Activated naive CD8-positive, alpha-beta T cell treated with anti-CD3 and anti-CD28 coated beads, Interleukin-2, amount 50 U/mL, for 24 hours (primary cell): ENCODE measurements around the gene SCARF1.

Source experiments
- ATAC-seq: fragments of 150-1000 bp; cut with Tn5 transposase; one replicate; pipeline ENCODE4 v1.10.0; 2021
- DNase-seq: peaks from one replicate; pipeline ENCODE4 v3.0.0; 2021
- H3K27ac Mint-ChIP-seq: one replicate; pipeline ENCODE4 v1.8.0; 2021; ENCODE audit warnings: mild to moderate bottlenecking, mixed read lengths
- H3K27me3 Mint-ChIP-seq: one replicate; pipeline ENCODE4 v1.8.0; 2021; ENCODE audit warnings: mixed read lengths
- H3K36me3 Mint-ChIP-seq: one replicate; pipeline ENCODE4 v1.8.0; 2021; ENCODE audit warnings: low read depth, mixed read lengths
- H3K4me1 Mint-ChIP-seq: one replicate; pipeline ENCODE4 v1.8.0; 2021; ENCODE audit warnings: mixed read lengths
- H3K4me3 Mint-ChIP-seq: one replicate; pipeline ENCODE4 v1.8.0; 2021; ENCODE audit warnings: mild to moderate bottlenecking, moderate library complexity, mixed read lengths
- H3K9me3 Mint-ChIP-seq: one replicate; pipeline ENCODE4 v1.8.0; 2021; ENCODE audit warnings: mixed read lengths

SCARF1 gene

DNA sequence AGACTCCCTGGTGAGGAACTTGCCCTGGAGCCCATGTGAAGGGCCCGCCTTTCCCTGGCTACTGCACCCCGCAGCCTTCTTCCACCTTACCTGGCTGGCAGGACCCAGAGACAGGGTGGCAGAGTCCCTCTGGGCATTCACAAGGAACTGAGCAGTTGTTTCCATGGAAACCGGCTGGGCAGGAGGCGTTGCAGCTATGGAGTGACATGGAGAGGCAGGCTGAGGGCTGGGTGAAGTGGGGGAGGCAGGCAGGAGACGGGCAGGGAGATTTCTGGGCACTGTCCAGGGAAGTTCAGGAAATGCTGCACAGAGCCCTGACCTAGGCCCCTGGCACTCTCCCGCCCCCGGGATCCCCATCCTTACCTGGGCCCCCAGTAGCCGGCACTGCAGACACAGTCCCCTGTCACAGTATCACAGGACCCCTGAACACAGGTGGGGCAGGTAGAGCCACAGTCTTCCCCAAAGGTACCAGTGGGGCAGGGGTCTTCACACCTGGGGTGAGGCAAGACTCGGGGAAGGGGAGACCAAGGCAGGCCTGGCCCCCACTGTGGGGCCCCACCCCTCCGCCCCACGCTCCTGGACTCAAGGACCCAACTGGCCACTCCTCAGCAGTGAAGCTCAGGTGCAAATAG is 5.9 kb downstream of the SCARF1 start:
- Mint-ChIP-seq H3K4me3 (no peak overlapping the region), H3K9me3 (no peaks in the 10 kb centered on the region), H3K4me1 (peaks cover 8% of the 10 kb centered on the region), H3K27me3 (no peaks in the 10 kb centered on the region), H3K27ac (no peak overlapping the region), H3K36me3 (peaks cover 2% of the 10 kb centered on the region)
- no peak for DNase-seq
- no peak for ATAC-seq

DNA sequence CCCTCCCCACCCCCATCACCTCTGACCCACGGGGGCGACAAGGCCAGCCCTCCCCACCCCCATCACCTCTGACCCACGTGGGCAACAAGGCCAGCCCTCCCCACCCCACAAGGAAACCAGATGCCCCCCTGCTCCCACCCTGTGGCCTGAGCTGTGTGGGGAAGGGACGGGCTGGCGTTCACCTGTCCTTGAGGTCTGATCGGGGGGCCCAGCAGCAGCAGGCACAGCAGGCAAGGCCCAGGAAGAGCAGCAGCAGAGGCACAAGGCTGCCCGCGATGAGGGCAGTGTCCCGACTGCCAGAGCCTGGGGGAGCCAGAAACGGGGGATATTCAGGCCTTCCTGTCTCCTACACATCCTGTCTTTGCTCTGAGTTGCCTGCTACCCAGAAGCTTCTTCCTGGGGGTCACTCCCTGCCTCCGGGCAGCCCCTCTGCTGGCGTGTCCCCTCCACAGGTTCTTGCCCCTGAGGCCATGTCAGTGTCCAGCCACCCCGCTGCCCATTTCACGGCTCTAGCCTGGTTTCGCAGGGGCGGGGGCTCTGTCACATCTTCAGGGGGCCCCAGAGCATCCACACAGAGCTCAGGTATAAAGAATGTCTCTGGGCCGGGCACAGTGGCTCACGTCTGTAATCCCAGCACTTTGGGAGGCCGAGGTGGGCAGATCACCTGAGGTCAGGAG is 6.8 kb downstream of the SCARF1 start:
- peaks cover 2% of the 10 kb centered on the region for H3K36me3 Mint-ChIP-seq
- DNase-seq = no peak

DNA sequence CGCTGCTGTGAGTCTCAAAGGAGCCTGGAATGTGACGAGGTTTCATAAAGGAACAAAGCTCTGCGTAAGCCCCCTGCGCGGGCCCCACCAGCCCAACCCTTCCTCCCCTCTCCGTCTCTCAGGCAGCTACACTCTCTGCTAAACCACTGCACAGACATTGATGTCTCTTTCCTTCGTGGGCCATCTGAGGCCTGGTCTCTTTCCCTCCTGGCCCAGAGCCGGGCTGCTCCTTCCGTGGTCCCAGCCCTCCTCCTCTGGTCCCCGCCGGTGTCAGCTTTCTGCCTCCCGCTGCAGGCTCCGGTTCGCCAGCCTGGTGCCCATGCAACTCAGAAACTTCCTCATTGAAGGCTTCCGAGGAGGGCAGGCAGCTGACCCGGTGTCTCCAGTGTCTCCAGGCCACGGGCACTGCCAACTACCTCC is 7.4 kb downstream of the SCARF1 start:
- no peaks in the 10 kb centered on the region for H3K4me1 Mint-ChIP-seq
- no peak overlapping the region for H3K4me3 Mint-ChIP-seq
- DNase-seq (no peak), ATAC-seq (no peak)
- H3K27me3 Mint-ChIP-seq = no peaks in the 10 kb centered on the region
- peaks cover 2% of the 10 kb centered on the region for H3K36me3 Mint-ChIP-seq
- H3K27ac Mint-ChIP-seq = no peak overlapping the region
- no peaks in the 10 kb centered on the region for H3K9me3 Mint-ChIP-seq

More for the DNA sequence above, 6.8 kb downstream of the SCARF1 start:
- Mint-ChIP-seq H3K4me1 (no peaks in the 10 kb centered on the region), H3K9me3 (no peaks in the 10 kb centered on the region), H3K27me3 (no peaks in the 10 kb centered on the region), H3K4me3 (no peak overlapping the region), H3K27ac (no peak overlapping the region)
- no peak for ATAC-seq

DNA sequence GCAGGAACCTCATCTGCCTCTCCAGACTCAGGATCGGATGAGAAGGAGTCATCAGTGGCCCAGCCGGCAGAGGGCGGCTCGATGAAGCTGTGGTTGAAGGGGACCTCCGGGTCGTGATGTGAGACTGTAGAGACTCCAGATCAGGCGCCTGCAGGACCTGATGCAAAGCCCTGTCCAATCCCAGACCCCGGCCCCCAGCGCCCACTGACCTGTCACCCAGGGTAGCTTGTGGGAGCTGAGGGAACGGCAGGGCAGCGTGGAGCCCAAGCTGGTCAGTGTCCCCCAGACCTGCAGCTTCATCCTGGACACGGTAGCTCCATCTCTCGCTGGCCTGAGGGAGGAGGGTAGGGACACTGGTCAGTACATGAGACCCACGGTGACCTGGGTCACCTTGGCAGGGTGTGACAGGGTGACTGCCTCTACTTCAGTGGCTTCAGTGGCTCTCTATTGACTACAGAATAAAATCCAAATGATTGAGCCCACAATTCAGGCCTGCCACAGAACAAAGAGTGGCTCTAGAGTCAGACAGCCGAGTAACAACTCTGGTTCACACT is 8.7 kb downstream of the SCARF1 start:
- peaks cover 2% of the 10 kb centered on the region for H3K36me3 Mint-ChIP-seq
- H3K4me3 Mint-ChIP-seq = no peak overlapping the region
- H3K4me1 Mint-ChIP-seq = no peaks in the 10 kb centered on the region
- no peaks in the 10 kb centered on the region for H3K9me3 Mint-ChIP-seq
- ATAC-seq (no peak), DNase-seq (no peak)
- no peak overlapping the region for H3K27ac Mint-ChIP-seq
- H3K27me3 Mint-ChIP-seq = no peaks in the 10 kb centered on the region

DNA sequence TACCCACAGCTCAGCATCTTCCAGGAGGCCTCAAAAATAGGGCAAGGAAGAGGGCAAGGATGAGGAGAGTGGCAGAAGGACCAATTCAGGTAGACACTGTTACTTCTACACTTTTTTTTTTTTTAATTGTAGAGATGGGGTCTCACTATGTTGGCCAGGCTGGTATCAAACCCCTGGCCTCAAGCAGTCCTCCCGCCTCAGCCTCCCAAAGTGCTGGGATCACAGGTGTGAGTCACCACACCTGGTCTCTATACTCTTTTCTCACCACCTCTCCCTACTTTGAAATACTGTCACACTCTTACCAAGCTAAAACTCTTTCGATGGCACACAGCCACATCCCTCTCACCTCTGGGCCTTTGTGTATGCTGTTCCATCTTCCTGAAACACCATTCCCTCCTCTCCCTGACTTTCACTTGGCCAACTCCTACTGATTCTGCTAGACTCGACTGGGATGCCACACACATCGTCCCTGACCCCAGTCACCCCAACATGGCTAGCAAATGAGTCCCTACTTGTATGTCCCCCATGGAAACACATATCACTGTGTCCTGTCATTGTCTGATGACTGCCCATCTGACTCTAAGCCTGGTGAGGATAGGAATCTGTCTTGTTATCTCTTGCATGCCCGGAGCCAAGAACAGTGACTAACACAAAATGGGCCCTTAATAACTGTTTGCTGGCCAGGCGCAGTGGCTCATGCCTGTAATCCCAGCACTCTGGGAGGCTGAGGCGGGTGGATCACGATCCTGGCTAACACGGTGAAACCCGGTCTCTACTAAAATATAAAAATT is 9.7 kb downstream of the SCARF1 start:
- Mint-ChIP-seq H3K9me3 (no peaks in the 10 kb centered on the region), H3K4me3 (no peak overlapping the region), H3K4me1 (peaks cover 2% of the 10 kb centered on the region), H3K27ac (no peak overlapping the region), H3K27me3 (peaks cover 2% of the 10 kb centered on the region), H3K36me3 (peaks cover 2% of the 10 kb centered on the region)
- ATAC-seq (no peak), DNase-seq (no peak)

DNA sequence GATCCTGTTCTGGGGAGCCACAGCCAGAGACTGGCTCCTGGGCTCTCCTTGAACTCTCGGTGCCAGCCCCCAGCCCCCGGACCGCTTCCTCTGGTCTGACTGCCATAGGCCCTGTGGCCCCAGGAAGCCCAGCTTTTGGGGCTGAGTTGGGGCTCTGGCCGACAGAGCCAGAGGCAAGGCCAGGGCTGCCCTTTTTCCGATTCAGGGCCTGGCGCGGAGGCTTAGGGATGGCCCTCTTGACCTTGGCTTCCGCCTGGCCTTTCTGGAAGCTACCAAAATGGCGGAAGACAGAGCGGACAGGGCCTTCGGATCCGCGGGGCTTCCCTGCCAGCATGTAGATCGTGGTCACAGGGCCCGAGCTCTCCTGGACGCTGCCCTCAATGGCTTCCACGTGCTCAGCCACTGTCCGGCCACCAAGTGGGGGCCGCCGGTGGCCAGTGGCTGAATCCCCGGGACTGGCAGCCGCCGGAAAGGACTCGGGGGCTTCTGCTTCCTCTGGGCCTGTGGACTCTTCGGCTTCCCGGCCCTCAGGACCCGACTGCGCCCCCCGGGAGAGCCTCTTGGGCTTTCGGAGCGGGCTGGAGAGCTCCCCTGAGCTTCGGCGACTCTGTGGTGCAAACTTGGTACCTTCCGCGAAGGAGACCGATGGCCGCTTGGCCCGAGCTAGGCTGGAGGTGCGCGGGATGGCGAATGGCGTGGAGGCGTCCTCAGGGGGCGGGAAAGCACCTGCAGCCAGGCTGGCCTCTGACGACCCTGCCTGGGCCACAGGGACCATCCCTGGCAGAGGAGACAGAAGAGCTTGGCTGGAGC is 10.5 kb downstream of the SCARF1 start:
- H3K4me1 Mint-ChIP-seq = peaks cover 5% of the 10 kb centered on the region
- no peaks in the 10 kb centered on the region for H3K9me3 Mint-ChIP-seq
- H3K27me3 Mint-ChIP-seq = peaks cover 2% of the 10 kb centered on the region
- H3K36me3 Mint-ChIP-seq = peaks cover 2% of the 10 kb centered on the region
- no peak overlapping the region for H3K27ac Mint-ChIP-seq
- ATAC-seq (no peak), DNase-seq (no peak)
- H3K4me3 Mint-ChIP-seq = no peak overlapping the region

DNA sequence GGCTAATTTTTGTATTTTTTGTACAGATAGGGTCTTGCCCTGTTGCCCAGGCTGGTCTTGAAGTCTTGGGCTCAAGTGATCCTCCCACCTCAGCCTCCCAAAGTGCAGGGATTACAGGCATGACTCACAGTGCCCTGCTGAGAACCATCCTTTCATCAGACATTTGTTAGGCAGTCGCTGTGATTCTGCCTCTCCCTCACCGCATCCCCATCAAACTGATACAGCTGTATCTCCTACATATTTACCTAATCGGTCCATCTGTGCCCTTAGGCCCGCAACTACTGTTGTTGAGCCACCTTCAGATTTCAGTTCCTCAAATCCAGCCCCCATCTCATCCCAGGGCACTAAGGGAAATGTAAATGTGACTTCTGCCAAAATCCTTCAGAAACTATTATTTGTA is 14.9 kb downstream of the SCARF1 start:
- Mint-ChIP-seq H3K9me3 (no peaks in the 10 kb centered on the region), H3K4me3 (no peak overlapping the region), H3K27me3 (peaks cover 9% of the 10 kb centered on the region), H3K27ac (no peak overlapping the region), H3K36me3 (no peaks in the 10 kb centered on the region), H3K4me1 (peaks cover 29% of the 10 kb centered on the region)
- DNase-seq = no peak
- ATAC-seq = no peak

DNA sequence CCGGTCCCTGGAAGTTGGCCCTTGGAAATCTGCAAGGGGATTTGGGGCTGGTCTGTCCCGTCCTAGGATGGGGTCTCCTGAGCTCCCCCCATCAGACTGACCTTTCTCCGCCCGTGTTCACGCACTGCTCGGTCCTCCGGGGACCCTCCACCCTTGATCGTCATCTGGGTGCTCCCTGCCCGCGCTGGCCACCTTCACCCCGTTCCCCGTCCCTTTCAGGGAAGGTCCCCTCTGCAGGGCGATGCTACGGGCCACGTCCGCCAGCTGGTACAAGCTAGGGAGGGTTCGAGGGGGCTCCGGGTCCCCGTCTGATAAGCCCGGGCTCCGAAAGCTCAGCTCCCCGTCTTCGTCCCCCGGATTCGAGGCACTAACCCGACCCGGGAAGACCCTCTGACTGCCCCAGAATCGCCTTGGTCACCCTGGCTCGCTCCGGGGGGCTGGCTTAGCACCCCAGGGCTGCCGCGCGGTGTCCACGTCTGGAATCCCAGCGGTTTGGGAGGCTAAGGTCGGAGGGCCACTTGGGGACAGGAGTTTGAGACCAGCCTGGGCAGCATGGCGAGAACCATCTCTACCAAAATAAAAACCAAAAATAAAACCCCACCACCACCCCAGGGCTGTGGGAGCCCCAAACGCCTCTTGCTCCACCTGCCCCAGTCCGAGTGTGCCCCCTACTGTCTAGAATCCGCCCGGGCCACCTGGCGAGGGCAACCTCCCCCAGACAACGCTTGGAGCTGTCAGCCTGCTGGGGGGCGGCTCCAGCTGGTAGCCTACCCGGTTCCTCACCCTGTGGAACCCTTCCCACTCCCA is 15.8 kb downstream of the SCARF1 start:
- ATAC-seq = peak; percentile 65
- Mint-ChIP-seq H3K4me3 (peak overlapping the region; percentile 78), H3K27me3 (peaks cover 9% of the 10 kb centered on the region), H3K27ac (peak overlapping the region; percentile 57), H3K36me3 (no peaks in the 10 kb centered on the region), H3K4me1 (peaks cover 29% of the 10 kb centered on the region), H3K9me3 (no peaks in the 10 kb centered on the region)
- peak; percentile 92 for DNase-seq

DNA sequence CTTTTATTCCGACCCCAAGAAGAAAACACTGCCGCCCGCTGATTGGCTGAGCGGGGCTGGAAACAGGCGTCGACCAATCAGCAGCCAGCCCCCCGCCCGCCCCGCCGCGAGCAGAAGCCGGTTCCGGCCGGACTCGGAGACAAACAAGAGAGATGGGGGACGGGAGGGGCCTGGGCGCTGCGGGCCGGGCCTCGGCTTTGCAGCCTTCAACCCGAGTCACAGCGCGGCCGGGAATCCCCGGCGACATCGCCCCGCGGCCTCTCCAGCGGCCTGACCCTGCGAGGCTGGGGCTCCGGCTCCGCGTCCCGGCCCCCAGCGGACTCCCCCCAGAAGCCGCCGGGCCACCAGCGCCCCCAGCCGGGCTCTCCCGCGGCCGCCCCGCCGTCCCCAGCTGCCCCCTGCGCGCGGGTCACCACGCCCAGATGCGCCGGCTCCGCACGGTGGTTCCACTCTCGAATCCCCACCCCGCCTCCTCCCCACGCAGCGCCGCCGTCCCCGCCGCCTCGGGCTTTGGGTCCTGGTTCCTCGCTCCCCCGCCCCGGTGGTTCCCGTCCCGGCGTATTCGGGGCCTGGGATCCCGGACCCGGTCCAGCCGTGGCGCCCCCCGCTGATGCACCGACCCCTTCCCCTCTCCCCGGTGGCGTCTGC is 16.6 kb downstream of the SCARF1 start:
- H3K36me3 Mint-ChIP-seq = no peaks in the 10 kb centered on the region
- DNase-seq (peak; percentile 91), ATAC-seq (peak; percentile 79)
- H3K27me3 Mint-ChIP-seq = peaks cover 9% of the 10 kb centered on the region
- peaks cover 29% of the 10 kb centered on the region for H3K4me1 Mint-ChIP-seq
- H3K27ac Mint-ChIP-seq = peak overlapping the region; percentile 91
- peak overlapping the region; percentile 85 for H3K4me3 Mint-ChIP-seq
- H3K9me3 Mint-ChIP-seq = no peaks in the 10 kb centered on the region

DNA sequence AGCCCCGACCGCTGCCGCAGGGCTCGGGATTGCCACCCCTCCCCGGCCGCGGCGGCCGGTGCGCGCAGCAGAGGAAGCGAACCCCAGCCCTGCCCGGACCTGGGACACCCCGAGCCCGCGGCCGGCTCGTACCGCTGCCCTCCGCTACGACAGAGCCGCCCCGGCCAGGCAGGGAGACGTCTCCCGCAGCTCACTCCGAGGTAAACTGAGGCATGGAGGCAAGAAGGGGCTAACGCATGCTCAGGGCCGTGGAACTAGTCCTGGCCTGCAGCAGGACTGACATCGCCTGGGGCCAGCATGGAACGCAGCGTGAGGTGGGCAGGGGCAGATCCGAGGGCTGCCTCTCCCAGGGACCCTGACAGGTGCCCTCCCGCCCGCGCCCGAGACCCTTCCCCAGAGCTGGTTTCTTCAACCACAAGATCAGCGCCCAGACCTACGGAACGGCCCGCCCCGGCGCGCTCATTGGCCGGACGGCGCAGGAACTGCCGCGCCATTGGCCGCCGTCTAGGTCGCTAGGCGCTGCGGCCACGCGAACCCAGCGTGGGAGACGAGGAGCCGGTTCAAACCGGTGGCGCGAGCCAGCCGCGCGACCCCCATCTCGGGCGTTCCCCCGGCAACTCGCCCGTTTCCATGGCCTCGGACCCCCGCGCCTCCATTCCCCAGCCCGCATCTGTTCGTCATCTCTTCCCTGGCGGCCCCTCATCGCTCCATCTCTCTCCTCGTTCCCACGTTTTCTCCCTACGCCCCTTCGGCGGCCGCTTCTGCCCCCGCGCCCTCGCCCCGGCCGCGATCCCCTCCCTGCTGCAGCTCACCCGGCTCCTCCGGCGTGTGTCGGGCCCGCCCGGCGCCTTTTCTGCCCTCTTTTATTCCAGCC is 17.3 kb downstream of the SCARF1 start, which contains the start of gene SLC43A2:
Gene SLC43A2, minus strand, starts transcription at position 853 of the 874 bp plus-strand sequence. CDS start 960 bp downstream, outside the sequence.
- peak; percentile 69 for ATAC-seq
- no peaks in the 10 kb centered on the region for H3K36me3 Mint-ChIP-seq
- no peaks in the 10 kb centered on the region for H3K9me3 Mint-ChIP-seq
- peak; percentile 83 for DNase-seq
- H3K27me3 Mint-ChIP-seq = peaks cover 9% of the 10 kb centered on the region
- H3K4me1 Mint-ChIP-seq = peaks cover 29% of the 10 kb centered on the region
- peak within 1 kb of the TSS; percentile 91 for H3K27ac Mint-ChIP-seq
- peak within 1 kb of the TSS; percentile 85 for H3K4me3 Mint-ChIP-seq

DNA sequence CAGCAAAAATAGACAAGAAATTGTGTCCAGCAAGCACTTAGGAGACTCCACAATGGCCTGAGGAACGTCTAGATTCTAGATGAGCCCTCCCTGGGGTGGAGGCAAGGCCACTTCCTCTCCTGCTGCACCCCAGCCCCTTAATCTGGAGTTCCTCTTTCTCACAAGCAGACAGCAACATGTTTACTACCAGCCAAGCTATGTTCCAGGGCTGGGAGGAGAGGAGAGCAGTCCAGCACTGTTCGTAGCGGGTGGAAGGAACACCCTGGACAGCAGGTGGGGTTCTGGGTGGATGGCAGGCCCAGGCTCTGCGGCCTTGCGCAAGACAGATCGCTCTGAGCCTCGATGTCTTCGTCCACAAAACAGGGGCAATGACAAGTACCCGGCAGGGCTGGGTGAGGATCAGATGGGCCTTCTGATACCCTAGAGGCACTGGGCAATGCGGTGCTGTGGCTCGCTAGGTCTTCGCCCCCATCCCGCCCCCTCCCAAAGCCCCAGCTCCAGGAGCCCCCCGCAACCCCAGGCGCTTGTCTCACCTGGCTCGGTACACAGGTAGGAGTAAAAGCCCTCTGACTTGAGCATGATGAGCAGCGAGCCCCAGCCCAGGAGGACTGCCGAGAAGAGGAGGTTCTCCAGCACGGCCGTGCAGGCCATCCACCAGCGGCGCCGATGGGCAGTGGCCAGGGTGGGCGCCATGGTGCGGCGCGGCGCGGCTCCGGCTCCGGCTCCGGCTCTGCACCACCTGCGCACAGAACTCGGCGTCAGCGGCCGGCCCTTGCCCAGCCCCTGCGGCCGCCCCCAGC is 18.1 kb downstream of the SCARF1 start:
- Mint-ChIP-seq H3K27me3 (peaks cover 9% of the 10 kb centered on the region), H3K4me3 (peak overlapping the region; percentile 78), H3K36me3 (no peaks in the 10 kb centered on the region), H3K27ac (peak overlapping the region; percentile 62), H3K4me1 (peaks cover 29% of the 10 kb centered on the region), H3K9me3 (no peaks in the 10 kb centered on the region)
- no peak for ATAC-seq
- no peak for DNase-seq

DNA sequence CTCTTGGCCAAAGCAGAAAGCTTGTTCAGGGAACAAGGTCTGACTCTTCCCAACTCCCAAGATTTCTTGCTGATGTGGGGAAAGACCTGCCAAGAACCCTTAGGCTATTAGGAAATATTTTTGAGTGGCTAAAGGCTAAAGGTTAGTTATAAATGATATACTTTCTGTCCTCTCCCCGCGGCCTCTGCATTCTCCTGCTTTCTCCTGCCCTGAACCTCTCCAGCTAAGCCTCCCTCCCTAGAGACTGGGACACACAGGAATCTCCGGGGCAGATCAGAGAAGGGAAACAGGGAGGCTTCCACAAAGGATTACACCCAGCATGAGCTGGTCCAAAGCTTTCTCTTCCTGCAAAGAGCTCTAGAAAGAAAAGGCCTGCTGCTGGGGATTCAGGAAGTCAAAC is 19.2 kb downstream of the SCARF1 start:
- no peak for DNase-seq
- Mint-ChIP-seq H3K4me3 (no peak overlapping the region), H3K36me3 (no peaks in the 10 kb centered on the region)

More for the DNA sequence above, 19.2 kb downstream of the SCARF1 start:
- peaks cover 7% of the 10 kb centered on the region for H3K27me3 Mint-ChIP-seq
- H3K27ac Mint-ChIP-seq = no peak overlapping the region
- no peaks in the 10 kb centered on the region for H3K9me3 Mint-ChIP-seq
- H3K4me1 Mint-ChIP-seq = peaks cover 26% of the 10 kb centered on the region
- ATAC-seq = no peak
